HUDEP-2 (cell line): Measurements from ENCODE around the gene CNTNAP5.

Experiments used
- DNase-seq, 76 experiments: peaks; one replicate each; lab custom pipeline; 2025; ENCODE audit not compliant: unreplicated experiment in 76 of 76; lab: John Stamatoyannopoulos, UW

CNTNAP5 gene

DNA sequence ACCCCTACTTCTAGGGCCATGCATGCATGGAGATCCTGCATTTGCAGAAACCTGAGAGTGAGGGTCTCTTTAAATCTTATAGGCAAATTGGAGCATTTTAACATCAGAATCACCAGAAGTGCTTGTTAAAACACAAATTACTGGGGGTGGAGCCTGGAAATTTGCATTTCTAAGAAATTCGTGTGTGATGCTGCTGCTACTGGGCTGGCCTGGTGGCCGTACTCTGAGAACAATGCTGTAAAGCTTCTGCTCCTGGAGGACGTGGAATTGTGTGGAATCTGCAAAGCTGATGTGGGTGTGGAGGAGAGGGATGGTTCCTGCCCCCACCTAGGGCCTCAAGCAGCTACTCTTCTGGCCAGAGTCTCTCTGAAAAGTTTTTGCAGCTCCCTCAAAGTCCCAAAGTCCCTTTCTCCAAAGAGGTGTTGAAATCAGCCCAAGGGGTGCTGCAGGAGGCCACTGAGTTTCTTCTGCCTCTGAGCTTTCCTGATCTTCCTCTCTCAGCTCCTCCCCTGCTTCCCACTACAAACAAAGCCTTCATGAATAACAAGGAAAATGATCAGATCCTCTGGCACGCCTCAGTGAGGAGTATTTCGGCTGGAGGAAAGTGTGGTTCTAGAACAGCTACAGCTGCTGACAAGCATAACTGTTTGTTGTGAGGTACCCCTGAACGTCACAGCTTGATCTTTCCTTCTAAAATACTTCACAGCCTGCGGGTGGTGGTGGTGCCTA, 508.3 kb downstream of the CNTNAP5 start:
- no peak for DNase-seq

DNA sequence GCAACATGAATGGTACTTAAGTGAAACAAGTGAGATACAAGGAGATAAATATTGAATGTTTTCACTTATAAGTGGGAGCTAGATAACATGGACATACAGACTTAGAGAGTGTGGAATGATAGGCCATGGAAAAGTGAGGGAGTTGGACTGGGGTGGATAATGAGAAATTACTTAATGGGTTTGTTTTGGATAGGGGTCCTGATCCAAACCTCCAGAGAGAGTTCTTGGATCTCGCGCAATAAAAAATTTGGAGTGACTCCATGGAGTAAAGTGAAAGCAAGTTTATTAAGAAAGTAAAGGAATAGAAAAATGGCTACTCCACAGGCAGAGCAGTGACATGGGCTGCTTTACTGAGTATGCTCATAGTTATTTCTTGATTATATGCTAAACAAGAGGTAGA, 508.9 kb downstream of the CNTNAP5 start:
- DNase-seq: no peak

DNA sequence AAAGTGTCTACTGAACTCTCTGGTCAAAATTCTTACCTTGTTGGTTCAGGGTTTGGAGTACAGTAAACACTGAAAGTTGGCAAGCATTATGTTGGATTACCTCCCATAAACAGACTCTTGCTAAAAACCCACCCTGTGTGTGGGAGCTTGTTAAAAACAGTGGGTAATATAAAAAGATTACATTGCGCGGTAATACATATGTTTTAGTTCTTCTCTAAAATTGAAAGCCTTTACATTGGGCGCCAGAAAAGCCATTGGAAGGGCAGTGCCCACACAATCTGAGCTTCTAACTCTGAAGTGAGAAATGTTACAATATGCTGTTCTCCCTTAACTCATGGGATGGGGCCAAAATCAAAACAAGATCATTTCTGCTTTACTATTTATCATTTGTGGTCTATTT, 510.7 kb downstream of the CNTNAP5 start:
- no peak for DNase-seq

DNA sequence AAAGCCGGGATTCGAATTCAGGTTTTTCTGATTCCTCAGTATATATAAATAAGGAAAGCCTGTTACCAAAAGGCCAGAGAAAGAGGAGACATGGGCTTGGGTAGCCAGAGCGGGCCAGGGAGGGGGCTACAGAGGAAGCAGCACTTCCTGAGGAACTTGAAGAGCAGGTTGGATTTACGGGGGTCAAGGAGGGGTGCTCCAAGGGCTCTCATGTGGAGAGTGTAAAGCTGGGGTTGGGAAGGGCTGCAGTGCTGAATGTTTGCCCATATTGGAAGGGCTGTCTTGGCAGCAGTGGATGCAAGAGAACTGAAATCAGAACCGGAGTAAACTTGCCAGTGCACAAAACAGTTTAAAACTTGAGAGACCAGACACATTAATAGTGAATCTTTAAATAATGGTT, 511.5 kb downstream of the CNTNAP5 start:
- no peak for DNase-seq

DNA sequence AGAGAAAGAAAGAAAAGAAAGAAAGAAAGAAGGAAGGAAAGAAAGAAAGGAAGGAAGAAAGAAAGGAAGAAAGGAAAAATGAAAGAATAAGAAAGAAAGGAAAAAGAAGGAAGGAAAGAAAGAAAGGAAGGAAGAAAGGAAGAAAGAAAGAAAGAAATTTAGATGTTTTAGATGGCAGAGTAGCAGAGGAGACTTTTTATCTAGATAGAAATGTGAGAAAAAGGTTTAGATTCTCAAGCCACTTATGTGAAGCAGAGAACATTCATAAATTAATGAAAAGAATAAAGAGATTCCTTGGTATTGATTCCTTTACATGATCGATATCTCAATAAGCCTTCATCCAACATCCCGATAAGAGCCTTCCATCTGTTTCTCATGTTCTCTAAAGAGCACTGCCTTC, 513.5 kb downstream of the CNTNAP5 start:
- DNase-seq: no peak

DNA sequence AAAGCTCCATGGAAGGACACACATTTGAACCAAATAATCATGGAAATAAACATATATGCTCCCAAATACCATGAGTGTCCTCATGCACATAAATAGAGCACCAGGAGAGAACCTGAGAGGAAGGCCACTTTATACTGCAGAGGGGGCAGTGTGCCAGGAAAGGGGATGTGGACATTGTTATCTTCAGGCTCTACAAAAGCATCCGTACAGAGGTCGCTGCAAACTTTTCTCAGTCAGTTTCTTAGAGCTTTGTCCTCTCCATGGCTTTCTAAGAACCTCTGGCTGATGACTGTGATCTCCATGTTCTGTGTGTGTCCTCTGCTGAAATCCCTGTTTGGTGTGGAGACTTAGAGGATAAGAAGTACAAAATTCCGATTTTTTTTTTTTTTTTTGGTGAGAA, 515.7 kb downstream of the CNTNAP5 start:
- DNase-seq: no peak

DNA sequence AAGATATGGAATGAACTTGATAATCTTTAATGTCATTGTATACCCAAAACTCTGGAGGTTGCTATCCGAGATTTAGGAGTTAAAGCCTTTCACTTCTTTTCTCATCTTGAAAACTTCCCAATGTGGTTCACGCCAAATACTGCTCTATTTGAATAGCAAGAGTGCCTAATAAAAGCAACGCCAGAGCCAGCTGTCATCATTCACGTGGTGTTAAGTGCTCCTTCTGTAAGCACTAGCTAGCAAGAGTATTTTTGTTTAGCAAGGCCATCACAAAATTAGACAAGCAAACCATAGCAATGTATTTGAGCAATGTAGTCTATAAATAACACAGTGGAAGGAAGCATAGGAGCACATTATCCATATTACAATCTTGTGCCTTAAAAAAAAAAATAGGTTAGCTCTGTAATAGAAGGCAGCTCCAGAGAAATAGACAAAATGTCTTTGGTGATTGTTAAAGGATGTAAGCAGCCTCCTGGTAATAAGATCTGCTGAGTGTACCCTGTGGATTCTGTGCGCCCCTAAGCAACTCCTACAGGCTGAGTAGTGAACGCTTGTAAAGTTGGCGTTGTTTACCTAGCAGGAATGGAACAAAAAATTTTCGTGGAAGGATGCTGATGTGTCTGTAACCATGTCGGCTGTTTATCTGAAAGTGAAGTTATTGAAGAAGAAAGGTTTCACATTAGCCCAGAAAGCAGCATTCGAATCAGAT, 518.0 kb downstream of the CNTNAP5 start:
- no peak for DNase-seq

DNA sequence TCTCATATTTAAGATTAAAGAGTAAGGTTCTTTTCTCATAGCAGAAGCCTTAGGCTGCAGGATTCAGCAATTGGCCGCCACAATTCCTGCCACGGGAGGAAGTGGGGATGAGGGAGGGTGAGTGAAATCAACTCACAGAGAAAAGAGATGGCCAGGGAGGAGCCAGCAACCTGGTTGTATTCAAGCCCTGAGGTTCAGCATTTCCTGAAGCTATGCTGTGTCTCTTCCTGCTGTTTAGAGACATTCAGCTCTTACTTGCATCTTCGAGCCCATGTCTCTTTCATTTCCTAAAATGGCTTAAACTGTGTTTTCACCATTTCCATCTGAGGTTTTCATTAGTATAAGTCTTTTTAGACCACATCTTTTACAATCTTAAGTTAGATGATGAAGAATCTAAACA, 522.6 kb downstream of the CNTNAP5 start:
- no peak for DNase-seq

DNA sequence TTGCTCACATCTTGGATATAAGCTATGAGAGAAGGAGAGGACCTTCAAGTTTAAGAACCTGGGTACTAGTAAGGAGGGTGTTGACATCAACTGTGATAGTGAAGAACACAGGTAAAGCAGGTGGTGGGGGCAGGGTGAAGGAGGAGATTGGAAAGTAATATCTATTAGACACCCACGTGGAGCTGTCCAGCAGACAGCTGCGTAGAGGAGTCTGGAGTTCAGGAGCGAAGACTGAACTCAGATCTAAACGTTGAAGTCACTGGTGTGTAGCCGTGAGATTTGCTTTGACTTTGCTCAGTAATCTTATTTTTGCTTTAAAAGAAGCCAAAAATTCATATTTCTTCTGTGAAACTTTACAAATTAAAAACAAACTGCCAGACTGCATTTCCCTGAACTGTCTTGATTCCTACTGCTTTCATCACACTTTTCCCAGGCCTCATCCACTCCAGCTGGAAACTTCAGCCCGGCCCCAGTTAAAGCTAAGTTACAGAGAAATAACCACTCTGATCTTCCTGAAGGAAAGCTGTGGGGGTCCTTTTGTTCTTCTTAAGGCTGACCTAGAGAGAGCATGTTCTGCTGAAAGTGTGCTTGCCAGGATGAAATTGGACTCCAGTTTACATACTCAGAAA, 533.3 kb downstream of the CNTNAP5 start:
- DNase-seq: no peak

DNA sequence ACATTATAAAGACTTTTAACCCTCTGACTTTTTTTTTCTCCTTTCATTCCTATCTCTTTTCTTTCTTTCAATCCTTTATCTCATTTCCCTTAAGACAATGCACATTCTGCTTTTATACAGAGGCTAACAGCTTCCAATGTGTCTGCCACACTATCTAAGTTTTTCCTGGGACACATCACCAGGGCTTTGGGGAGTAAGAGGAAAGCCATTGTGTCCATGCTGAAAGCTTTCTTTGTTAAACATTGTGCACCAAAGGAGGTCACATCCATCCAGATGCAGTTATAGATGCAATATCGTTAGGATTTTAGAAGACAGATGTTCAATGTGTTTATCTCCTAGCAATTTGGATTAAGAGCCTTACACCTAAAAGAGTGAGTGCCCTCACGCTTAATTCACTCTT, 534.1 kb downstream of the CNTNAP5 start:
- DNase-seq: no peak

DNA sequence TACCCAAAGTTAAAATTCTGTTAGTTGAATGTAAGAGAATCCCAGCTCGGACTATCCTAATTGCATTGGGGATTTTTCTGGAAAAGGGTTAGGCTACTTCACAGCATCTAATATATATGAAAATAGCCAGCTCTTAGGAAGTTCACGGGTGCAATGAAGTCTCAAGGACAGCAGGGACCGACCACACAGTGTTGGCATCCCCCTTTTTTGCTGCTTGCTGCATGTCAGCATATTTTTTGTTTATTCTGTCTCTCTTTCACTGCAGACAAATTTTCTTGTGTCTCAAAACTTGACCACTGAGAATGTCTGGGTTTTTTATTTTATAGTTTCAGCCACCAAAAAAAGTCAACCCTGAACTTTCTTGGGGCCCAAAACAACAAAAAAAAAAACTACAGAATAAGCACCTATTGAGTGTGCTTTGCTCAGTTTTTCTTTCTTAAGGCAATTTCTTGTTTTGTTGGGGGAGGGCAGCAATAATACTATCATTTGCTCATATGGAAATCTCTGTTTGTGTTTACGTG, 535.6 kb downstream of the CNTNAP5 start:
- DNase-seq: no peak

DNA sequence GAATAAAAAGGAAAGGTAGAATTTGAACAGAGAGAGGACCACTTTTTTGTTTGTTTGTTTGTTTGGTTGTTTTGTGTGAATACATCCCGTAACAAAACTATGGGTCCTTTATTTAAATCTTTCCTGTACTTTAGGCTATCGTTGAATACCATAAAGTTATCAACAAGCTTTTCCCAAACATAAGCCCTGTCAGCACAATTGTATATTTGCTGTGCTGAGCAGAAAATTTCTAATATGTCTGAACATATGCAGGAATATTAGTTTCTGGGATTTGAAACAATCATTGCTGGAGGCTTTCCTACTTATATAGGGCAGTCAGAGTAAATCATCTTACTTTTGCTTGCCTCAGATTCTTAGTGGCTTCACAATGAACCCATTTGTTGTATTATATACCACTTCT, 536.4 kb downstream of the CNTNAP5 start:
- DNase-seq: no peak

DNA sequence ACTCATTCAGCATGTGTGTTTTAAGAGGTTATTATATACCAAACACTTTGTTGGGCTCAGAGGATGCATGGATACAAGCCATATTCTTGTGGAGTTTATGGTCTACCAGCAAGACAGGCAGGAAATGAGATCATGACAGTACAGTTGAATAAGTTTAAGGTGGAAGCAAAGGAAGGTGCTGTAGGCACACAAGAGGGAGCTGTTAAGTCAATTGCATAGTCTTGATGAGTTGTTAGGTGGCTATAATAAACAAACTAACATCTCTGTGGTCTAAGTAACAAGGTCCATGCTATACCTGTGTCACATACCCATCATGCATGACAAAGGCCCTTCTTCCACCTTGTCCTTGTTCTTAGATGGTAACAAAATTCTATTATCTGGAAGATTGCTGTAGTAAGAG, 538.3 kb downstream of the CNTNAP5 start:
- no peak for DNase-seq

DNA sequence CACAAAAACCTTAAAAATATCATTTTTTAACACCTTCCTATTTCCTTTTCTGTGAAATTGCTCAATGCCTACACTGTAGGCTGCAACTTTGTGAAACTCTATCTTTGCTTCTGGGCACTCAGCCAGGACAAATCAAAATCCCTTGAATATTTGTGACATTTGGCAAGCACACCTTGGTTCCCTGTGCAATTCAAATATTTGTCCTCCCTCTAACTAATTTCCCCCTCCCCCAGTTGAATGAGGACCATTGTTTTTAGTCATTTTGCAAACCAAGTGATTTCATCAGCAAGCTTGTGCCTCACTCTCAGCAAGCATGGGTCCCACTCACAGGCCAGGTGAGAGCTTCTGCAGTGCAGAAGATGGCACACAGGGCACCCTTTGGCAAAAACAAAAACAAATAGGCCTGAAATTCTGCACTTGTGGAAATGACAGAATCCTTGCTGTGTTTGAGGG, 541.5 kb downstream of the CNTNAP5 start:
- DNase-seq: no peak

DNA sequence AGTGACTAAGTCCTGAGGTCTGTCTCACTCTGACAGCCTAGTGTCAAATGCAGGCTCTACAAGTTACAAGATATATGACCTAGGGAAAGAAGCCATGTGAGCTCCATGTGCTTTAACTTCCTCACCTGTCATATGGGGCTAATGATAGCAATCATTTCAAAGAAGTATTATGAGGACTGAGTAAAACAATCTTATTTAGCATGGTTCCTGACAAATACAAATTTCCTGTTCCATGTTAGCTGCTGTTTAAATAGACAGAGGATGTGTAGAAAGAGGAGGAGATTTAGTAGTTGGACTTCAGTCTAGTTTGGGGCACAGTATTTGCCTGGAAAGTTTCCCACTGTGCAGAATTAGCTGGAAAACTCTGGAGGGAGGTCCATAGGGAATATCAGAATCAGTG, 545.8 kb downstream of the CNTNAP5 start:
- DNase-seq: no peak

DNA sequence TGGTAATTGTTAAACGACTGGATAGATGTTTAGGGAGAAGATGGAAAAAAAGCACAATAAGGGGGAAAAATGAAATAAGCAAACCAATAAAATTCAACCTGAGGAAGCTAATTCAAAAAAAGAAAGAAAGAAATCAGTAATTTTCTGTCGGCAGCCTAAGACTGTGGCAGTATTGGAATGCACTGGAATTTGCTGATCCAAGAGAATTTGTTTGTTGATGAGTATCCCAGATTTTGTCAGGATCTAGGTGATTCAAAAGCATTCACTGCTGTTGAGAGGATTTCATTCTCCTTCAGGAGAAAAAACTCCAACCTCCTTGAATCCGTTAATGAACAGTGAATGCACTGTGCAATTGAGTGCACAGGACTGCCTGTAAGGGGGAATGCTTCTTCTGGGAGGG, 546.7 kb downstream of the CNTNAP5 start:
- DNase-seq: no peak

DNA sequence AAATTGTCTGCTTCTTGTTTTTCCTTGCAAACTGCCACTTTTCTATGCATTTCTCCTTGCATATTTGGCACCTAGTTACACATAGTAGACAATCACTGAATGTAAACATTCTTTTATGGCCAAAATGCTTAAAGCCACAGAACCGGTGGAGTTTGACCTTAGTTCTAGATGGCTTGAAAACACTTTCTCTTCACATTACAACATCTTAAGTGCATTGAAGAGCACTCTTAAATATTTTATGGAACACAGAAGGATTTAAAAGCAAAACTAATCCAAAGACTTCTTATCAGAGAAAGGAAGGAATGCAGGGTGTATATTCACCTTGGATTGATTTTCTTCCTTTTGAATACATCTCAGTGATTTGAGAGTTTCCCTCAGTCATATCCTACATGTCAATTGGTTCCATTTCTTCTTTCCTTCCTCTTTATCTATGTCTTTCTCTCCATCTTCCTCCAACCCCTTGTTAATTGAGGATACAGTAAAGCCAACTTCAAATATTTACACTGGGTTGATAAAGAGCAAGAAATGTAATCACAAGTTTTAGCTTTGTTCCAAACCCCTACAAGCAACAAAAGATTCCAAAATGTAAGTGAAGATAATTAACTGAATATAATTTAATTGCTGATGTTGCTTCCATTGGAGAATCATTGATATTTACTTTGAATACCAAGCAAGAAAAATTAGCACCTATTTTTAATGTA, 548.0 kb downstream of the CNTNAP5 start:
- DNase-seq: no peak

DNA sequence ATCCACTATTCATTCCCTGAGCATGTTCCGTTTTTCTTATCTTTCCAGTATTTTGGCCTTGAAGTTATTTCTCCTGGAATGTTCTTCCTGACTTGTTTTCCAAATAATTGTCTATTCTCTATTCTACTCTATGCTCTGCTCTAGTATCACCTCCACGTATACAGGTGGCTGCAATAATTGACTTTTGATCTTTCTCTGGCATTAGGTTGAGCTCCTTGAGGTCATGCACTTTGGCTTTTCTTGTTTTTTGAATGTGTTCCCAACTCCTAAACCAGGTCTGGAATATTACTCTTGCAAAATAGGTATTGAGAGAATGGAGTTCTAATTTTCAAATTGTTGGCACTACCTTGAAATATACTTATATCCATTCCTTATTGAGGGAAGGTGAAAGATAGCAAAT, 550.4 kb downstream of the CNTNAP5 start:
- DNase-seq: no peak

DNA sequence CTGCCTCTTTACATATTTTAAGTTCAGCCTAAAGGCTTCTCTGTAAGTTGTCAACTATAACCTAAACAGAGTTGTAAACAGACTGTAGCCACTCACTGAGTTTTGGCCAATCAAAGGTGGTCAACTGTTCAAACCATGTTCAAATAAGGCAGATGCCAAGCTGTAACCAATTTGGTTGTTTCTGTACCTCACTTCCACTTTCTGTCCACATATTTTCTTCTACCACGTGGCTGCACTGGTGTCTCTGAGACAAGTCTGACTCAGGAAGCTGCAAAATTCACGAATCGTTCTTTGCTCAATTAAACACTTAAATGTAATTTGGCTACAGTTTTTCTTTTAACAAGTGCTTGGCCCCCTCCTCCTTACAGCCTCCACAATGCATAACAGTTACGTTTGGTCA, 555.2 kb downstream of the CNTNAP5 start:
- no peak for DNase-seq

DNA sequence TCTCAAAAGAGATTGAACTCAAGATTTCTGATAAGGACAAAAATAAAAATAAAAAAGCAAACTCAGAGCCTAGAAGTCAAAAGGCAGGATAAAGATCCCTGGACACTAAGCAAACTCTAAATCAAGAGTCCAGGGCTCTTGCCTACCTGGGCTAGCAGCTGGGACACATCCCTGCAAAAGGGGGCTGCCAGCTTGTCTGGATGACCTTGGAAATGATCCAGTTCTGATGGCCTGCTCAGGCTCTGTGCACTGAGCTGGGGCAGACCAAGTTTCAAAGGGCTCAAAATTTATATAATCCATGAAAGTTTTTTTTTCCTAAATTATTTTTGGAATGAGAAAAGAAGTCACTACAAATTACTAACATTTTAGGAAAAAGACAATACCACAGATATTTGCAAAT, 557.3 kb downstream of the CNTNAP5 start:
- no peak for DNase-seq

DNA sequence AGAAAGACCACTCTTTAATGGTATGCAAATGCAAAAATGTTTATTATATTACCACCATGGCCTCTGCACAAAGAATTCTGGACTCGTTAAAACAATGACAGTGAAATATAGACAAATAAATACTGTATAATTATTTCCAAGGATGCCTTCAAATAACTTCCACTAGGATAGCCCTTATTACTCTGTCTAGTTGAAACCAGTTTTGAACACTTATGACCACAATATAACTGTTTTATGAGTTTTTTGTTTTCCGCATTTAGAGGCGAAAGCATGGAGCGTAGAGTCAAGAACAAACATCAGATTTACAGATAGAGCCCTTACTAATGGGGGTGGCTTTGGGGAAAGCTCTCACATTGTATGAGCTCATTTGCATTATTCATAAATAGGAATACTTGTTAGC, 559.5 kb downstream of the CNTNAP5 start:
- DNase-seq: no peak
